Mesenchymal stem cell (in vitro differentiated cells and primary cell): ENCODE measurements around the gene HEPHL1.

ENCODE experiments used
- DNase-seq: peaks from one replicate; pipeline ENCODE4 v3.0.0-alpha.2; 2013
- H2AFZ ChIP-seq: one replicate; pipeline ENCODE4 v1.6.1; 2013; ENCODE audit warnings: low read depth, mild to moderate bottlenecking, control low read depth, inconsistent platforms, low read length, moderate library complexity
- H2AK5ac ChIP-seq: 2 replicates; pipeline ENCODE4 v1.6.1; 2013; ENCODE audit warnings: low read length, moderate library complexity, mild to moderate bottlenecking, inconsistent platforms; ENCODE audit not compliant: severe bottlenecking
- H2BK120ac ChIP-seq: one replicate; pipeline ENCODE4 v1.6.1; 2013; ENCODE audit warnings: low read depth, mild to moderate bottlenecking, inconsistent platforms, low read length, moderate library complexity
- H2BK12ac ChIP-seq, 2 experiments: one replicate each; pipeline ENCODE4 v1.6.1; 2013; ENCODE audit warnings: inconsistent platforms in 2 of 2, low read length in 2 of 2, mild to moderate bottlenecking in 2 of 2, moderate library complexity in 2 of 2, control low read depth in 1 of 2
- H2BK15ac ChIP-seq: one replicate; pipeline ENCODE4 v1.6.1; 2013; ENCODE audit warnings: mild to moderate bottlenecking, low read depth, inconsistent platforms; ENCODE audit not compliant: poor library complexity, severe bottlenecking
- H2BK5ac ChIP-seq: 2 replicates; pipeline ENCODE4 v1.6.1; 2013; ENCODE audit warnings: low read depth, mild to moderate bottlenecking, low read length, control low read depth, inconsistent platforms; ENCODE audit not compliant: poor library complexity, severe bottlenecking
- H3K14ac ChIP-seq, 2 experiments: one replicate each; pipeline ENCODE4 v1.6.1; 2013; ENCODE audit warnings: inconsistent platforms in 2 of 2, low read length in 2 of 2, control low read depth in 1 of 2, mild to moderate bottlenecking in 1 of 2, moderate library complexity in 1 of 2
- H3K18ac ChIP-seq, 2 experiments: one replicate each; pipeline ENCODE4 v1.6.1; 2013; ENCODE audit warnings: inconsistent platforms in 2 of 2, low read length in 2 of 2, control low read depth in 1 of 2, low read depth in 1 of 2, mild to moderate bottlenecking in 1 of 2
- H3K23ac ChIP-seq, 2 experiments: one replicate each; pipeline ENCODE4 v1.6.1; 2013; ENCODE audit warnings: inconsistent platforms in 2 of 2, low read length in 2 of 2, mild to moderate bottlenecking in 2 of 2, moderate library complexity in 2 of 2, control low read depth in 1 of 2
- H3K27ac ChIP-seq: 2 replicates; pipeline ENCODE4 v1.5.1; 2013; ENCODE audit warnings: mild to moderate bottlenecking, moderate library complexity, low read length, control low read depth, inconsistent platforms; ENCODE audit not compliant: poor library complexity, severe bottlenecking
- H3K27me3 ChIP-seq, 2 experiments: 2 replicates each; pipeline versions ENCODE4 v1.6.1 to v1.7.0; 2013; ENCODE audit warnings: low read length in 2 of 2, mild to moderate bottlenecking in 2 of 2, moderate library complexity in 2 of 2, control low read depth in 1 of 2, inconsistent platforms in 1 of 2; ENCODE audit not compliant: control insufficient read depth in 1 of 2, insufficient read depth in 1 of 2
- H3K36me3 ChIP-seq, 2 experiments: 2 replicates each; pipeline versions ENCODE4 v1.6.1 to v1.7.0; 2013; ENCODE audit warnings: low read length in 2 of 2, control low read depth in 1 of 2, inconsistent platforms in 1 of 2, low read depth in 1 of 2, mild to moderate bottlenecking in 1 of 2; ENCODE audit not compliant: insufficient read depth in 2 of 2, control insufficient read depth in 1 of 2
- H3K4ac ChIP-seq, 2 experiments: one replicate each; pipeline ENCODE4 v1.6.1; 2013; ENCODE audit warnings: inconsistent platforms in 2 of 2, low read length in 2 of 2, mild to moderate bottlenecking in 2 of 2, moderate library complexity in 2 of 2, control low read depth in 1 of 2, low read depth in 1 of 2
- H3K4me1 ChIP-seq: 2 replicates; pipeline ENCODE4 v1.6.1; 2013; ENCODE audit warnings: low read depth, low read length, control low read depth; ENCODE audit not compliant: control insufficient read depth, insufficient read depth
- H3K4me2 ChIP-seq: 2 replicates; pipeline ENCODE4 v1.6.1; 2013; ENCODE audit warnings: low read length, mild to moderate bottlenecking, inconsistent platforms; ENCODE audit not compliant: poor library complexity, severe bottlenecking
- H3K4me3 ChIP-seq, 2 experiments: 2 replicates each; pipeline versions ENCODE4 v1.5.1 to v1.7.0; 2013; ENCODE audit warnings: low read length in 2 of 2, mild to moderate bottlenecking in 2 of 2, control low read depth in 1 of 2, low read depth in 1 of 2; ENCODE audit not compliant: insufficient read depth in 1 of 2
- H3K79me1 ChIP-seq: replicated peaks from 2 replicates; pipeline ENCODE4 v1.6.1; 2013; ENCODE audit warnings: mild to moderate bottlenecking, control low read depth, low read length, inconsistent platforms; ENCODE audit not compliant: poor library complexity, severe bottlenecking
- H3K9ac ChIP-seq: 2 replicates; pipeline ENCODE4 v1.7.0; 2013; ENCODE audit warnings: mild to moderate bottlenecking, low read length, moderate library complexity
- H3K9me3 ChIP-seq: 2 replicates; pipeline ENCODE4 v1.7.0; 2013; ENCODE audit warnings: mild to moderate bottlenecking, low read length; ENCODE audit not compliant: control insufficient read depth
- H4K8ac ChIP-seq: one replicate; pipeline ENCODE4 v1.6.1; 2013; ENCODE audit warnings: inconsistent platforms, mild to moderate bottlenecking, low read length, moderate library complexity
- H4K91ac ChIP-seq: one replicate; pipeline ENCODE4 v1.6.1; 2013; ENCODE audit warnings: mild to moderate bottlenecking, low read length, inconsistent platforms
- WGBS: methylation state at CpG from one replicate; pipeline ENCODE4 v1.1.7; 2013; ENCODE audit warnings: mixed read lengths; 5-methylcytosine and 5-hydroxymethylcytosine counted together

Gene HEPHL1

DNA sequence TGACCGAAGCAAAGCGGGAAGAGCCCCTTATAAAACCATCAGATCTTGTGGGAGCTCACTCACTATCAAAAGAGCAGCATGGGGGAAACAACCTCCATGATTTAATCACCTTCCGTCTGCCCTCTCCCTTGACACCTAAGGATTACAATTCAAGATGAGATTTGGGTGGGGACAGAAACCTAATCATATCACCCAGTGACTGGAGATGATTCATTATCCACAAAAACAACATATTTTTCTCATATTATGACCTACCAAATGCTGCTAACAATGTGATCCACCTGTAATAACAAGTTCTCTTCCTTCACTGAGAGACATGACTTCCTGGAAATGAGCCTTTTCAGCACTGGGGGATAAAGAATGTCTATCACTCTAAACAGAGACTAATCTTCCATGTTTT lies 23.4 kb upstream of the HEPHL1 start:
- WGBS = 87% methylated on average over 2 of the region's 3 CpGs
- Histone ChIP-seq H3K27me3 (no peaks in the 10 kb centered on the region), H3K4me2 (no peak overlapping the region), H3K4me3 (no peak overlapping the region), H3K4ac (no peak overlapping the region), H3K79me1 (no peaks in the 10 kb centered on the region), H2AK5ac (no peak overlapping the region), H3K18ac (no peak overlapping the region), H2BK12ac (no peak overlapping the region), H3K14ac (no peak overlapping the region), H3K23ac (no peak overlapping the region), H2BK15ac (no peak overlapping the region), H3K9ac (no peak overlapping the region), H3K27ac (no peak overlapping the region), H4K91ac (no peak overlapping the region), H3K36me3 (no peaks in the 10 kb centered on the region), H2AFZ (no peak overlapping the region), H3K9me3 (peaks cover 19% of the 10 kb centered on the region), H2BK5ac (no peak overlapping the region), H4K8ac (no peak overlapping the region), H3K4me1 (no peaks in the 10 kb centered on the region), H2BK120ac (no peak overlapping the region)
- DNase-seq = no peak

DNA sequence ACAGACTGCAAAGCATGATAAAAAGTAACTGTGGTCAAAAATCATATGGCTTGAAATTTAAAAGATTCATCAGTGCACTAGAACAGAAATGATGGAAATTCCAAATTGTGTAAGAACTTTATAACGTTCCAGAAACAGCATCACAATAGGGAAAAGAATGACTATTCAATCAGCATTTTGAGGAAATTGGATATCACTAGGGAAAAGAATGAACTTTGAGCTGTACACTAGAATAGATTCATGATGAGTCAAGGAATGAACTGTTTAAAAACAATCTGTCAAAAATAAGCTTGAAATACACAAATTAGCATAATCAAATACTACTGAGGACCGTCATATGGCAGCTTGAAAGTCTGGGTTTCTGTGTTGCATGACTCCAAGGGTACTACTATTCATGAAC lies 20.5 kb upstream of the HEPHL1 start:
- Histone ChIP-seq H3K14ac (no peak overlapping the region), H3K36me3 (no peaks in the 10 kb centered on the region), H3K18ac (no peak overlapping the region), H3K23ac (no peak overlapping the region), H2AK5ac (no peak overlapping the region), H3K4me1 (no peaks in the 10 kb centered on the region), H2AFZ (no peak overlapping the region), H3K79me1 (no peaks in the 10 kb centered on the region), H3K27me3 (no peaks in the 10 kb centered on the region), H4K8ac (no peak overlapping the region), H3K4ac (no peak overlapping the region), H3K9me3 (peaks cover 14% of the 10 kb centered on the region), H2BK5ac (no peak overlapping the region), H3K9ac (peak overlapping the region; percentile 69), H3K4me3 (peak overlapping the region in 1 of 2 experiments; percentile 25), H2BK12ac (no peak overlapping the region), H4K91ac (no peak overlapping the region), H2BK120ac (no peak overlapping the region), H3K4me2 (no peak overlapping the region), H2BK15ac (no peak overlapping the region), H3K27ac (no peak overlapping the region)
- no peak for DNase-seq
- WGBS = 64% methylated on average over 1 of the region's 2 CpGs

DNA sequence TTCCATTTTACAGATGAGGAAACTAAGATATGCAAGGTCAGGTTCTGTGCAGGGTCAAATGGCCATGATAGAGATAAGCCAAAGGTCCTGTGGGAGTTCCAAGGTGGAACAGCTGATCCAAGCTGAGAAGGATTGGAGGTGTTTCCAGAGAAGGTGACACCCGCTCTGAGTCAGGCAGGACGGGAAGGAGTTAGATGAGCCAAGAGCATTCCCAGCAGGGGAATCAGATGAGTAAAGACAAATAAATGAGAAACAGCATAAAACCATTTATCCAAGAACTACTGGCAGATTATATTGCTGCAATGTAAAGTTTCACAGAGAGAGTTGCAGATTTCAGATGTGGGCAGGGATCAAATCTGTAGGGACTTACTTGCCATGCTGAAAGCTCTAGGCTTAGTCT lies 18.9 kb upstream of the HEPHL1 start:
- H3K27ac ChIP-seq = no peak overlapping the region
- H3K4me1 ChIP-seq = no peaks in the 10 kb centered on the region
- 100% methylated on average over 1 of the region's 2 CpGs for WGBS
- no peak overlapping the region for H3K9ac ChIP-seq
- H3K4me2 ChIP-seq = no peak overlapping the region
- H3K27me3 ChIP-seq = no peaks in the 10 kb centered on the region
- H3K79me1 ChIP-seq = no peaks in the 10 kb centered on the region
- no peak overlapping the region for H4K91ac ChIP-seq
- DNase-seq = no peak
- no peak overlapping the region for H4K8ac ChIP-seq
- H2BK15ac ChIP-seq = no peak overlapping the region
- H2BK12ac ChIP-seq = no peak overlapping the region
- H3K18ac ChIP-seq = no peak overlapping the region
- no peak overlapping the region for H2AK5ac ChIP-seq
- no peak overlapping the region for H3K23ac ChIP-seq
- no peak overlapping the region for H2BK120ac ChIP-seq
- no peak overlapping the region for H3K4me3 ChIP-seq
- no peak overlapping the region for H2BK5ac ChIP-seq
- H3K9me3 ChIP-seq = peaks cover 8% of the 10 kb centered on the region
- H2AFZ ChIP-seq = no peak overlapping the region
- no peaks in the 10 kb centered on the region for H3K36me3 ChIP-seq
- H3K4ac ChIP-seq = no peak overlapping the region
- no peak overlapping the region for H3K14ac ChIP-seq

DNA sequence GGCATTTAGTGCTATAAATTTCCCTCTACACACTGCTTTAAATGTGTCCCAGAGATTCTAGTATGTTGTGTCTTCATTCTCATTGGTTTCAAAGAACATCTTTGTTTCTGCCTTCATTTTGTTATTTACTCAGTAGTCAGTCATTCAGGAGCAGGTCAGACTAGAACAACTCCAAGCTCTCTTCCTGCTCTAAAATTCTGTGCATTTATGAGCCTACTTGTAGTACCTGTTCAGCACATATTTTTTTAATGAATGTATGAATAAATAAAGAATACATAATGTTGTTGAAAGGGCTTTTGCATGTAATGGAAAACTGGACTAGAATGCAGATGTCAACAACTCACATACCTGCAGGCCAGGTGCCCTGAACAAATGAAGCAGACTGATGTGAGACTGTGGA lies 13.7 kb upstream of the HEPHL1 start:
- Histone ChIP-seq H2AFZ (no peak overlapping the region), H3K27ac (no peak overlapping the region), H3K4ac (no peak overlapping the region), H3K4me1 (no peaks in the 10 kb centered on the region), H2BK15ac (no peak overlapping the region), H3K27me3 (peaks cover 0 to 6% of the 10 kb centered on the region in 2 experiments), H3K79me1 (no peaks in the 10 kb centered on the region), H3K23ac (no peak overlapping the region), H2AK5ac (no peak overlapping the region), H3K9ac (no peak overlapping the region), H3K18ac (no peak overlapping the region), H4K8ac (no peak overlapping the region), H4K91ac (no peak overlapping the region), H3K4me2 (no peak overlapping the region), H3K36me3 (no peaks in the 10 kb centered on the region), H2BK12ac (no peak overlapping the region), H2BK120ac (no peak overlapping the region), H2BK5ac (no peak overlapping the region), H3K4me3 (no peak overlapping the region), H3K14ac (no peak overlapping the region), H3K9me3 (no peaks in the 10 kb centered on the region)
- no peak for DNase-seq
